Measurements from ENCODE around the gene LGALS9.

Gene LGALS9

DNA sequence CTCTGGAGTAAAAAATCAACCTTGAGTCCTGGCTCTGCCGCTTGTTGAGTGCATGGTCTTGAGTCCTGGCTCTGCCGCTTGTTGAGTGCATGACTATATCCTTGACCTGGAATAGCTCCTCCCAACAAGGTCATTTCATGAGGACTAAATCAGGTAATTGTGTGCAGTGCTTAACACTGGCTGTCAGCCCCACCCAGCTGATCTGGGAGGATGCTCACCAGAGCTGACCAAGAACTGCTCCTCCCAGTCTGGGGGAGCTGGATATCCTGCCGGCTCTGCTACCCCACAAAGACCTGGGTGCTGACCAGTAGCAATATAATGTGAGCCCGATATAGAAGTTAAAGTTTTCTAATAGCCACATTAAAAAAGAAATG lies 20.7 kb upstream of the LGALS9 start:
- no peak overlapping the region for H3K4me3 ChIP-seq (ENCODE audit: low read depth, low read length)
- TF ChIP-seq CTCF (IDR thresholded peaks at IDR 0.05; ENCODE audit: low read depth, low read length) = no peak

DNA sequence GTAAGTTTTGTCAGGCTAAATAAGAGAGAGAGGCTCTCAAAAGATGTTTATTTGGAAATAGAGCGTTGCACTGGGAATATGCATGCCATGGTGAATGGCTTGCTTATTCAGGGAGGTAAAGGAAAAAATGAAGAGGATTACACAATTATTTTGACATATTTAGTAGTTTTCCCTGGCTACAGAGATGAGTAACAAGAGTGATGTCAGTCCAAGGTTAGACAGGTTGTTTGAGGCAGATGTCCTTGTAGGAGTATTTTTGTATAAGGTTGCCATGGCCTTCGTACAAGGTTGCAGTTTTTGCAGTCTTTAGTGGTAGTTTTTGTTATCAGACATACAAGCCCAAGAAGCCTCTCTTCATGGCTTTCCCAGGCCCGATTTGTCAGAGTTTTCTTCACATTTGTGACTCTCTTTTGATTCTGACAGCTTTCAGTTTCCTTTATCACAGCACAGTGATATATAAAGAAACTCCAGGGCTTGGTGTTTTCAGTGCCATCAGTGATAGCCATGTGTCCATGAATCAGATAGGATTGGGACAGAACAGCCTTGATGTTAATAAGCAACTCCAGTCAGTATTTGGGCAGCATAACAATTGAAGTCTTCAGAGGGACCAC lies 18.7 kb upstream of the LGALS9 start:
- H3K4me3 ChIP-seq (ENCODE audit: low read depth, low read length) = no peak overlapping the region
- no peak for TF ChIP-seq CTCF (IDR thresholded peaks at IDR 0.05; ENCODE audit: low read depth, low read length)

DNA sequence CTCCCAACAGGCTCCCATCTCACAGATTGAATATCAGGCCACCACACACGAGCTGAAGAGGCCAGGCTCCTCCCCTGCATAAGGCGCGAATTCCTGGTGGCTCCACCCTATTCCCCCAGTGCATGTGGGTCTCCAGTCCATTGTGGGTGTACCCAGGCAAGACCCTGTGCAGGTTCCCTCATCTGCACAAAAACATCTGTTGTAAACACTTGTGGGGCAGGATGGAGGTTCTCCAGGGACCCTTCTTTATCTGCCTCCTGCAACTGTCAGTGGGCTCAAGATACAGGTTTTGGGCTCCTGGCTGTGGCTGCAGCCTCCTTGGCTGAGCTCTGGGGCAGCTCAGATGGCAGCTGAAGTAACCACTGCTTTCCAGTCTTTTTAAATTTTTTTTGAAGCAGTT lies 17.6 kb upstream of the LGALS9 start:
- TF ChIP-seq CTCF (IDR thresholded peaks at IDR 0.05; ENCODE audit: low read depth, low read length) = no peak
- no peak overlapping the region for H3K4me3 ChIP-seq (ENCODE audit: low read depth, low read length)

DNA sequence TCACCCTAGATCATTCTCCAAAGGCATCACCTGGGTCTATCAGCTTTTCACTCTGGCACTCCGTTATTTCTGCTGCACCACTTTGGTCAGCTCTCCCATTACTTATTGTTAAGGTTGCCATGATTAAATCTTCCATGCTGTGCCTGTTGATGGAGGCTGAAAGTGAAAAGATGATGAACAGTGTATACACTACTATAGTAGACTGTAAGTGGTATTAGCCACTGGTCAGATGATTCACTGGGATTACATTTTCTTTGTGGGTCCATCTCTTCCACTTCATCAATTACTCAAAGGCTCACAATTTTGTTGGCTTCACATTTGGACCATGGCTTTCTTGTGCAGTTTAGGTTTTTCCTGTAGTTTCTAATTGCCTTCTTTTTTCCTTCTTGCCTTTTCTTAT lies 15.9 kb upstream of the LGALS9 start:
- TF ChIP-seq CTCF (IDR thresholded peaks at IDR 0.05; ENCODE audit: low read depth, low read length) = no peak
- no peak overlapping the region for H3K4me3 ChIP-seq (ENCODE audit: low read depth, low read length)

DNA sequence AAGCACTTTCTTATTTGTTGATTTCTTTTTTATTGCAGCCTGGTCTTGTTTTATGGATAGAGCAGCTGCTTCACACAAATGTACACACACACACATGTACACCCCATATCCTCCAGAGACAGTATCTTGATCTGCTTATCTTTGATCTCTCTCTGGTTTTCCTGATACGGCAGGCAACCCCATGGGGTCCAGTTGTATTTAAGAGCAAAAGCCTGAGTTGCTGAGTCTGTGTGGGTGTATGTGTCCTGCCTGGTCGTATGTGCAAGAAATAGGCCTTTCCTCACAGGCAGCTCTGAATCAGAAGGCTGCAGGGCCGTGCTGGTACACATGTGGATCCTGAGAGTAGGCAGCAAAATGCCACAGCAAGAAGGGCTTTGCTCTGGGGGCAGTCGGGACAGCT lies 14.6 kb upstream of the LGALS9 start:
- no peak for TF ChIP-seq CTCF (IDR thresholded peaks at IDR 0.05; ENCODE audit: low read depth, low read length)
- H3K4me3 ChIP-seq (ENCODE audit: low read depth, low read length) = no peak overlapping the region

GRCh38 chr17:27618417-27618816 lies 12.6 kb upstream of the LGALS9 start:
- TF ChIP-seq CTCF (IDR thresholded peaks at IDR 0.05; ENCODE audit: low read depth, low read length) = no peak
- no peak overlapping the region for H3K4me3 ChIP-seq (ENCODE audit: low read depth, low read length)

DNA sequence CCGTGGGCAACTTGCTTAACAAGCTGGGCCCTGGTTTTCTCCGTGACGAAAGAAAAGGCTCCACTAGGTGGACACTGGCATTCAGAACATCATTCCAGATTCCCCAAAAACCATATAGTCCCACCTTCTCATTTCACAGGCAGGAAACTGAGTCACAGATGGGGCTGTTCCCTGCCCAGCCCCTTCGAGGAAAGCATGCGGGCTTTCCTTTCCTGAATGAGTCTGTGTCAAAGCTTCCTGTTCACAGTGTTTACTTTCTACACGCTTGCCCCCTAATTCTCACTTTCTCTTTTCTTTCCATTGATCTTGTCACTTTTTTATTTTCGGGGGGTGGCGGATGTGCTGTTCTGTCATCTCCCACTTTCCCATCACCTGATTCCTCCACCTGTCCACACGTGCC lies 10.3 kb upstream of the LGALS9 start:
- no peak for TF ChIP-seq CTCF (IDR thresholded peaks at IDR 0.05; ENCODE audit: low read depth, low read length)
- H3K4me3 ChIP-seq (ENCODE audit: low read depth, low read length) = no peak overlapping the region

Data from WI38 (cell line).